Prostate gland (tissue), 2 donors: ENCODE results near the gene SPTBN1.

Experiments
- CTCF ChIP-seq, 4 experiments: fragments of 200-600 bp in 2 of 4; fragments of 450-650 bp in 2 of 4; sonication (generic) in 2 of 4; IDR thresholded peaks; 1 replicate in 3 of 4; 2 replicates in 1 of 4; pipeline ENCODE4 v1.5.1; 2016 to 2019; ENCODE audit warnings: antibody characterized with exemption in 4 of 4, mild to moderate bottlenecking in 2 of 4, moderate library complexity in 2 of 4
- POLR2A ChIP-seq: fragments of 450-650 bp; IDR thresholded peaks from one replicate; pipeline ENCODE4 v1.6.1; 2016; ENCODE audit warnings: antibody characterized with exemption, mild to moderate bottlenecking

GRCh38 chr2:54446625-54447024 lies 9.5 kb upstream of the SPTBN1 start:
- TF ChIP-seq CTCF (IDR thresholded peaks at IDR 0.05) (no peak), POLR2A (no peak)
